Measurements from ENCODE around the gene CCDC74B. TPM values are rescaled to one million over a fixed set of nuclear protein-coding genes. Genes with fewer than 3 reads are reported as not detected.

CCDC74B gene
- total and polyA plus RNA-seq, 2 of the 8 experiments (the other 6 are each of a cell fraction or from before 2014, with no cell fraction given) = 6.4 to 6.7 TPM

GRCh38 chr2:130158631-130159030 lies 13.7 kb upstream of the CCDC74B start:
- Histone ChIP-seq H3K4me2 (ENCODE audit: insufficient read depth in 1 of 2, low read depth in 2 of 2, low read length in 2 of 2) (no peak overlapping the region), H3K9ac (replicated peaks in 1 of 4; ENCODE audit: extremely low read depth in 1 of 4, low read depth in 3 of 4, low read length in 3 of 4) (no peak overlapping the region), H3K9me3 (ENCODE audit: insufficient read depth in 2 of 2, low read depth in 1 of 2, low read length in 1 of 2) (no peaks in the 10 kb centered on the region), H4K5ac (ENCODE audit: insufficient read length, low read depth, low read length) (no peak overlapping the region), H2AK5ac (ENCODE audit: low read depth, low read length) (no peak overlapping the region), H4K8ac (ENCODE audit: extremely low read depth, insufficient read depth, low read length) (no peak overlapping the region), H3K56ac (replicated peaks; ENCODE audit: insufficient read length, low read depth, low read length) (no peak overlapping the region), H3K4me3 (ENCODE audit: extremely low read depth in 1 of 4, insufficient read depth in 2 of 4, low read depth in 3 of 4, low read length in 4 of 4) (no peak overlapping the region), H3K79me1 (ENCODE audit: low read depth, low read length) (no peaks in the 10 kb centered on the region), H2BK12ac (ENCODE audit: low read depth, low read length) (no peak overlapping the region), H3K23ac (ENCODE audit: insufficient read length) (no peak overlapping the region), H3K27me3 (replicated peaks in 1 of 4; ENCODE audit: control insufficient read depth in 3 of 4, extremely low read depth in 1 of 4, insufficient read depth in 3 of 4, low read length in 3 of 4) (no peaks in the 10 kb centered on the region), H3K27ac (ENCODE audit: low read depth, low read length) (no peak overlapping the region), H2BK120ac (replicated peaks; ENCODE audit: low read depth, low read length) (no peak overlapping the region), H4K91ac (replicated peaks; ENCODE audit: insufficient read length, low read length) (no peak overlapping the region), H4K20me1 (replicated peaks in 1 of 2; ENCODE audit: control insufficient read depth in 1 of 2, insufficient read depth in 2 of 2, low read length in 2 of 2) (no peaks in the 10 kb centered on the region), H3K4ac (replicated peaks; ENCODE audit: insufficient read length, low read depth, low read length) (no peak overlapping the region), H3K79me2 (ENCODE audit: control insufficient read depth in 1 of 2, insufficient read depth in 2 of 2, low read length in 2 of 2) (no peaks in the 10 kb centered on the region), H2BK5ac (ENCODE audit: low read depth, low read length) (no peak overlapping the region), H2BK15ac (ENCODE audit: low read length) (no peak overlapping the region), H3K36me3 (ENCODE audit: control insufficient read depth in 2 of 4, insufficient read depth in 4 of 4, low read length in 3 of 4) (peaks cover under 1 to 25% (median 8%) of the 10 kb centered on the region in 4 experiments), H2AFZ (ENCODE audit: low read length) (no peak overlapping the region), H3K23me2 (ENCODE audit: low read depth, low read length) (no peaks in the 10 kb centered on the region), H2BK20ac (ENCODE audit: low read length) (no peak overlapping the region), H3K4me1 (replicated peaks in 1 of 4; ENCODE audit: control insufficient read depth in 3 of 4, insufficient read depth in 4 of 4, low read length in 3 of 4) (no peaks in the 10 kb centered on the region), H3K14ac (ENCODE audit: insufficient read length) (no peak overlapping the region), H3K18ac (ENCODE audit: extremely low read depth, low read length) (no peak overlapping the region)
- 86% methylated on average over 9 of the region's 9 CpGs; no CpG with 5 or more reads in 1 of the 2 experiments for WGBS, 2 experiments (ENCODE audit: extremely low coverage in 1 of 2, insufficient coverage in 1 of 2, insufficient read length in 1 of 2, insufficient replicate concordance in 2 of 2, low coverage in 1 of 2, low lambda C conversion rate in 2 of 2, missing lambda C conversion rate in 1 of 2)
- no peak for FAIRE-seq
- ChIA-PET CTCF (ENCODE audit: partially characterized antibody) (no interaction called here), POLR2A (ENCODE audit: partially characterized antibody) (interaction anchor here (0.9 kb wide), 1 partner anchor 12 kb away, joined by 3 read pairs; no protein-coding TSS in a partner anchor)
- DNase-seq (ENCODE audit: low read depth in 1 of 2, low spot score in 2 of 2) = no peak
- TF ChIP-seq CBX5 (IDR thresholded peaks at IDR 0.05; ENCODE audit: low read depth, low read length) (no peak), MAX (IDR thresholded peaks at IDR 0.05) (no peak), POLR2AphosphoS5 (IDR thresholded peaks at IDR 0.05; ENCODE audit: low read depth, low read length) (peak; percentile 29; the same call in 1 of the 2 replicates), EP300 (IDR thresholded peaks at IDR 0.05; ENCODE audit: borderline replicate concordance in 1 of 2, low read depth in 2 of 2, low read length in 2 of 2) (no peak)

All from H1 (cell line).